Measurements from ENCODE around the gene WDR89. TPM values are rescaled to one million over a fixed set of nuclear protein-coding genes. Genes with fewer than 3 reads are reported as not detected.
"Not testable (repeated sequence)": the region's sequence is repeated elsewhere in the genome, so short reads cannot be mapped to it uniquely, and the experiment has no call there.

WDR89 gene
- total RNA-seq, 1 donor from 2014 or later = 24.4 TPM

DNA sequence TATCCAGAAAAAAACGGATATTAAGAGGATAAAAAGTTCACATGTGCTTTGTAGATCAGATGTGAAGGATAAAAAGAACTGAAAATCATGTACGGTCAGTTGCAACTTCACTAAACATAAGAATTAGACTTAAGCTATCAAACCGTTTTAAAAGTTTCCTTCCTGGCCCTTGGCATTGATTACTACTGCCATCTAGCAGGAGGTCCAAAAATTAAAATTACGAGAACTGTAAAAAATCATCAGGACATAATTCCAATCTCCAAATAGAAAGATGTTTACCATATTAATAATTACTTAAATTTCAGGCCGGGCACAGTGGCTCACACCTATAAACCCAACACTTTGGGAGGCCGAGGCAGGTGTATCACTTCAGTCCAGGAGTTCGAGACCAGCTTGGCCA is 7.9 kb downstream of the WDR89 start:
- ChIA-PET CTCF (interaction anchor here (1.5 to 5.2 kb wide), 5 partner anchors 8 to 670 kb away, joined by 4 to 67 read pairs (median 9); partner anchors contain the start of gene WDR89), POLR2A (no interaction called here)
- peaks cover 40% of the 10 kb centered on the region for H3K36me3 Mint-ChIP-seq (ENCODE audit: low read depth)
- H3K27ac Mint-ChIP-seq = no peak overlapping the region
- H3K9me3 Mint-ChIP-seq = peaks cover 12% of the 10 kb centered on the region
- H3K4me1 Mint-ChIP-seq = peaks cover 24% of the 10 kb centered on the region
- intact Hi-C loops (cut with micrococcal nuclease) = loop anchor here (1.0 to 5.0 kb wide), 3 partner anchors 136 to 668 kb away; no protein-coding TSS in a partner anchor
- H3K27me3 Mint-ChIP-seq = no peaks in the 10 kb centered on the region
- TF ChIP-seq, protein P1, sequence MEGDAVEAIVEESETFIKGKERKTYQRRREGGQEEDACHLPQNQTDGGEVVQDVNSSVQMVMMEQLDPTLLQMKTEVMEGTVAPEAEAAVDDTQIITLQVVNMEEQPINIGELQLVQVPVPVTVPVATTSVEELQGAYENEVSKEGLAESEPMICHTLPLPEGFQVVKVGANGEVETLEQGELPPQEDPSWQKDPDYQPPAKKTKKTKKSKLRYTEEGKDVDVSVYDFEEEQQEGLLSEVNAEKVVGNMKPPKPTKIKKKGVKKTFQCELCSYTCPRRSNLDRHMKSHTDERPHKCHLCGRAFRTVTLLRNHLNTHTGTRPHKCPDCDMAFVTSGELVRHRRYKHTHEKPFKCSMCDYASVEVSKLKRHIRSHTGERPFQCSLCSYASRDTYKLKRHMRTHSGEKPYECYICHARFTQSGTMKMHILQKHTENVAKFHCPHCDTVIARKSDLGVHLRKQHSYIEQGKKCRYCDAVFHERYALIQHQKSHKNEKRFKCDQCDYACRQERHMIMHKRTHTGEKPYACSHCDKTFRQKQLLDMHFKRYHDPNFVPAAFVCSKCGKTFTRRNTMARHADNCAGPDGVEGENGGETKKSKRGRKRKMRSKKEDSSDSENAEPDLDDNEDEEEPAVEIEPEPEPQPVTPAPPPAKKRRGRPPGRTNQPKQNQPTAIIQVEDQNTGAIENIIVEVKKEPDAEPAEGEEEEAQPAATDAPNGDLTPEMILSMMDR (IDR thresholded peaks at IDR 0.05) = no peak
- DNase-seq (no peak), ATAC-seq (ENCODE audit: low read depth) (no peak)
- H3K4me3 Mint-ChIP-seq = no peak overlapping the region

DNA sequence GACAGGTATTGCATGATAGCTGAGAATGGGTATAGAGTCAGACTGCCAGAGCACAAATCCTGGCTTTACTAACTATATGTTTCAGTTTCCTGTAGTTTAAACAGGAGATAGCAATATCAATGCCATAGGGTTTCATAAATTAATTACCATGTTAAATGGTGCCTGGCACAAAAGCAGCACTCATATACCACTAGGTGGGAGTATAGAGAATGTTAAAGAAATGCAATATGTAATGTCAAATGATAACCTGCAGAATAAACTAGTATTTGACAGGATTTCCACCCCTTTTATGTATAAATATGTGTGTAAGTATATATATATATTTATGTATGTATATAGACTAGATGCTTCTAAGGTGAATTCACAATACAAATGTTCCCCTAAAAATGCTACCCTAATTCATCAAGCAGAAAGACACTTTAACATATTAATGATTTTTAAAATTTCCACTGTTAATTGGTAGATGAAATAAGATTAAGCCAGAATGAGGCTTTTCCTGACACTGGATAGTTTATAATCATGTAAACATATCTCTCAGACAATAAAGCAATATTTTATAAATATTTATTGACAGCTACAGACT is 8.6 kb downstream of the WDR89 start:
- TF ChIP-seq, protein P1 (IDR thresholded peaks at IDR 0.05) = no peak

DNA sequence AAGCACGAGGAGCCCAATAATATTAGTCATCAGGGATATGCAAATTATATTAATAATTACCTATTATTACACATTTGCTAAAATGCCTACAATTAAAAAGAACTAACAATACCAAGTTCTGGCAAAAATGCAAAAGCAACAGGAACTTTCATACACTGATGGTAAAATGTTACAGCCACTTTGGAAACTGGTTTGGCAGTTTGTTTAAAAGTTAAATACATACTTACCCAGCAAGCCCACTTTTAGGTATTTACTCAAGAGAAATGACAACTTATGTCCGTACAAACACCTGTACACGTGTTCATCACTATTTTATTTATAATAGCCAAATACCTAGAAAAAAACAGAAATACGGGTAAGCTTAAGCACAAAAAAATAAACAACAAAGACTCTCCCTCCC is 17.0 kb downstream of the WDR89 start:
- H3K27ac Mint-ChIP-seq = no peak overlapping the region
- CTCF ChIA-PET = no interaction called here
- no peaks in the 10 kb centered on the region for H3K9me3 Mint-ChIP-seq
- POLR2A ChIA-PET = no interaction called here
- H3K4me3 Mint-ChIP-seq = no peak overlapping the region
- ATAC-seq (ENCODE audit: low read depth) (no peak), DNase-seq (no peak)
- peaks cover 47% of the 10 kb centered on the region for H3K36me3 Mint-ChIP-seq (ENCODE audit: low read depth)
- intact Hi-C loops (cut with micrococcal nuclease) = no loop called here
- TF ChIP-seq, protein P1 (IDR thresholded peaks at IDR 0.05) = no peak
- H3K4me1 Mint-ChIP-seq = no peaks in the 10 kb centered on the region
- no peaks in the 10 kb centered on the region for H3K27me3 Mint-ChIP-seq

More for the DNA sequence above, 8.6 kb downstream of the WDR89 start:
- POLR2A ChIA-PET = interaction anchor here (1.4 kb wide), 1 partner anchor 9 kb away, joined by 6 read pairs; the partner anchor contains the start of gene WDR89
- intact Hi-C loops (cut with micrococcal nuclease) = loop anchor here (1.0 to 5.0 kb wide), 3 partner anchors 137 to 669 kb away; no protein-coding TSS in a partner anchor
- DNase-seq = no peak
- CTCF ChIA-PET = interaction anchor here (0.9 to 5.2 kb wide), 6 partner anchors 9 to 670 kb away, joined by 3 to 67 read pairs (median 6); partner anchors contain the start of gene WDR89
- Mint-ChIP-seq H3K4me1 (peaks cover 20% of the 10 kb centered on the region), H3K4me3 (no peak overlapping the region), H3K9me3 (peaks cover 12% of the 10 kb centered on the region), H3K36me3 (ENCODE audit: low read depth) (peaks cover 38% of the 10 kb centered on the region), H3K27me3 (no peaks in the 10 kb centered on the region), H3K27ac (no peak overlapping the region)
- peak; percentile 80 for ATAC-seq (ENCODE audit: low read depth)

DNA sequence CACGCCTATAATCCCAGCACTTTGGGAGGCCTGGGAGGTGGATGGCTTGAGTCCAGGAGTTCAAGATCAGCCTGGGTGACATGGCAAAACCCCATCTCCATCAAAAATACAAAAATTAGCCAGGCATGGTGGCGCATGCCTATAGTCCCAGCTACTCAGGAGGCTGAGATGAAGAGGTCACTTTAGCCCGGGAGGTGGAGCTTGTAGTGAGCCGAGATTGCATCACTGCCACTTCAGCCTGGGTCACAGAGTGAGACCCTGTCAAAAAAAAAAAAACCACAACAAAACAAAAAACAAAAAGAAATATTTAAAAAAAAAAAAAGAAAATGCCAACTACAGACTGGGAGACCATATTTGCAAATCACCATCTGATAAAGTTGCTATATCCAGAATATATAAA is 17.5 kb downstream of the WDR89 start:
- TF ChIP-seq, protein P1 (IDR thresholded peaks at IDR 0.05) = no peak
- DNase-seq (no peak), ATAC-seq (ENCODE audit: low read depth) (no peak)
- Mint-ChIP-seq H3K27me3 (no peaks in the 10 kb centered on the region), H3K36me3 (ENCODE audit: low read depth) (peaks cover 47% of the 10 kb centered on the region), H3K4me3 (no peak overlapping the region), H3K9me3 (no peaks in the 10 kb centered on the region), H3K4me1 (no peaks in the 10 kb centered on the region), H3K27ac (no peak overlapping the region)
- intact Hi-C loops (cut with micrococcal nuclease) = no loop called here
- CTCF ChIA-PET = no interaction called here
- POLR2A ChIA-PET = no interaction called here

DNA sequence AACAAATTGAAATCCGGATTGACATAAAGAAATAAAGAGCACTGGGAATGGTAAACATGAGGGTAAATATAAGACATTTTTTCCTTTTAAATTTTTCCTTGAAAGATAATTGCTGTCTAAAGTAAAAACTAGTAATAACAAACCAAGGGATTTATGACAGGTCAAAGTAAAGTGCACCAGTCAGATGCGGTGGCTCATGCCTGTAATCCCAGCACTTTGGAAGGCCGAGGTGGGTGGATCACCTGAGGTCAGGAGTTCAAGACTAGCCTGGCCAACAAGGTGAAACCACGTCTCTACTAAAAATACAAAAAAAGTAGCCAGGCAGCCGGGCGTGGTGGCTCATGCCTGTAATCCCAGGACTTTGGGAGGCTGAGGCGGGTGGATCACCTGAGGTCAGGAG is 19.7 kb downstream of the WDR89 start:
- H3K27ac Mint-ChIP-seq; H3K9me3 Mint-ChIP-seq; CTCF ChIA-PET; H3K4me3 Mint-ChIP-seq; DNase-seq; H3K4me1 Mint-ChIP-seq; POLR2A ChIA-PET; H3K27me3 Mint-ChIP-seq; intact Hi-C loops (cut with micrococcal nuclease); ATAC-seq (ENCODE audit: low read depth): not testable (repeated sequence)
- H3K36me3 Mint-ChIP-seq (ENCODE audit: low read depth) = peaks cover 58% of the 10 kb centered on the region

Data from activated B cell treated with CpG ODN at 0.5 μM for 24 hours (primary cell).